ENCODE results near the gene PAX7.

Gene PAX7

GRCh38 chr1:18750600-18750999, 120.0 kb downstream of the PAX7 start:
- no peak for TF ChIP-seq ZFX (IDR thresholded peaks at IDR 0.05; ENCODE audit: borderline replicate concordance)
- no peak for TF ChIP-seq CTCF (IDR thresholded peaks at IDR 0.05)
- H3K27ac ChIP-seq, result no peak overlapping the region

- no peak overlapping the region for H3K27ac ChIP-seq
- TF ChIP-seq CTCF (IDR thresholded peaks at IDR 0.05) (no peak), ZFX (IDR thresholded peaks at IDR 0.05; ENCODE audit: borderline replicate concordance) (no peak)
Observed at GRCh38 chr1:18751425-18751824, 120.8 kb downstream of the PAX7 start.

GRCh38 chr1:18752409-18752808, 121.8 kb downstream of the PAX7 start:
- no peak for TF ChIP-seq CTCF (IDR thresholded peaks at IDR 0.05)
- no peak for TF ChIP-seq ZFX (IDR thresholded peaks at IDR 0.05; ENCODE audit: borderline replicate concordance)
- H3K27ac ChIP-seq, result no peak overlapping the region

GRCh38 chr1:18760156-18760555, 129.5 kb downstream of the PAX7 start:
- H3K27ac ChIP-seq, result no peak overlapping the region

GRCh38 chr1:18761948-18762840, 131.5 kb downstream of the PAX7 start:
- TF ChIP-seq ZFX (IDR thresholded peaks at IDR 0.05; ENCODE audit: borderline replicate concordance) (no peak), CTCF (IDR thresholded peaks at IDR 0.05) (no peak)
- no peak overlapping the region for H3K27ac ChIP-seq

More at GRCh38 chr1:18760156-18760555, 129.5 kb downstream of the PAX7 start:
- TF ChIP-seq ZFX (IDR thresholded peaks at IDR 0.05; ENCODE audit: borderline replicate concordance) (no peak), CTCF (IDR thresholded peaks at IDR 0.05) (no peak)

GRCh38 chr1:18764362-18764761, 133.7 kb downstream of the PAX7 start:
- TF ChIP-seq ZFX (IDR thresholded peaks at IDR 0.05; ENCODE audit: borderline replicate concordance) (no peak), CTCF (IDR thresholded peaks at IDR 0.05) (no peak)
- H3K27ac ChIP-seq, result no peak overlapping the region

- H3K27ac ChIP-seq, result no peak overlapping the region
- TF ChIP-seq ZFX (IDR thresholded peaks at IDR 0.05; ENCODE audit: borderline replicate concordance), result no peak
- no peak for TF ChIP-seq CTCF (IDR thresholded peaks at IDR 0.05)
Observed at GRCh38 chr1:18765725-18766124, 135.1 kb downstream of the PAX7 start.
